SK-N-MC (cell line): ENCODE data around the gene CIT.

Experiments used
- EZH2 ChIP-seq: fragments of 200-600 bp; sonication (generic); IDR thresholded peaks from one replicate; pipeline ENCODE4 v1.6.1; 2017; ENCODE audit warnings: antibody characterized with exemption
- FOXP2 ChIP-seq: optimal IDR thresholded peaks from 2 replicates; pipeline ENCODE3; 2011; ENCODE audit warnings: mild to moderate bottlenecking, moderate library complexity; ENCODE audit not compliant: insufficient read depth; ENCODE audit errors: extremely low read length, control extremely low read depth
- POLR2AphosphoS5 ChIP-seq: IDR thresholded peaks from 2 replicates; pipeline ENCODE4 v1.6.1; 2012; ENCODE audit warnings: mild to moderate bottlenecking, low read depth, low read length, borderline replicate concordance

DNA sequence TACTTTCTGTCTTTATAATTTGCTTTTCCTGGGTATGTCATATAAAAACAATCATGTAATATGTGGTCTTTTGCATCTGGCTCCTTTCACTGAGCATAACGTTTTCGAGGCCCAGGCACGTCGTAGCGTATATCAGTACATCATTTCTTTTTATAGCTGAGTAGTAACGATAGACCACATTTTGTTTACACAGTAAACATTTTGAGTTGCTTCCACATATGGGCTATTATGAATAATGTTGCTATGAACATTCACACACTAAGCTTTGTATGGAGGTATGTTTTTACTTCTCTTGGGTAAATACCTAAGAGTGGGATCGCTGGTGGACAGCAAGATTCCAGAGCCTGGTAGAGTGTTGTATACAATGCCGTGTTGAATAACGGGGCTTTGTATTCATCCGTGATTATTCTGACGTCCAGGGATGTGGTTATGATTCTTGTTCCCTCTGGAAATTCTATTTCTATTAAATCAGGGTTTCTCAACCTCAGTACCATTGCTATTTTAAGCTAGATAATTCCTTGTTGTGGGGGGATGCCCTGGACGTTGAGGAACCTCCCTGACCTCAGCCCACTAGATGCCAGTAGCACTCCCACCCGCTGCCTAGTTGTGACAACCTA is 38.9 kb upstream of the CIT start:
- TF ChIP-seq POLR2AphosphoS5: no peak
- no peak for TF ChIP-seq EZH2
- no peak for TF ChIP-seq FOXP2
